ENCODE measurements around the gene ZNF215. TPM values are rescaled to one million over a fixed set of nuclear protein-coding genes. Genes with fewer than 3 reads are reported as not detected.

The ZNF215 gene
- total RNA-seq, 2 donors from 2014 or later, result 9.9 to 10.2 TPM

DNA sequence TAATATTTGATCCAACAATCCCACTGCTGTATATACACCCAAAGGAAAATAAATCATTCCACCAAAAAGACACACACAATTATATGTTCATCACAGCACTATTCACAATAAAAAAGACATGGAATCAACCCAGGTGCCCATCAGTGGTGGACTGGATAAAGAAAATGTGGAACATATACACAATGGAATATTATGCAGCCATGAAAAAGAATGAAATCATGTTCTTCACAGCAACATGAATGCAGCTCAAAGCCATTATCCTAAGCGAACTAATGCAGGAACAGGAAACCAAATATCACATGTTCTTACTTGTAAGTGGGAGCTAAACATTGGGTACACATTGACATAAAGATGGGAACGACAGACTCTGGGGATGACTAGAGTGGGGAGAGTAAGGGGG is 6.5 kb upstream of the ZNF215 start:
- Mint-ChIP-seq H3K4me1 (no peaks in the 10 kb centered on the region), H3K27ac (no peak overlapping the region), H3K4me3 (no peak overlapping the region), H3K9me3 (no peaks in the 10 kb centered on the region), H3K27me3 (ENCODE audit: insufficient read depth) (no peaks in the 10 kb centered on the region), H3K36me3 (ENCODE audit: low read depth) (no peaks in the 10 kb centered on the region)
- H3K9me3 ChIP-seq (ENCODE audit: control insufficient read depth, low read length), result no peaks in the 10 kb centered on the region
- H3K27ac ChIP-seq (ENCODE audit: low read depth, low read length), result no peak overlapping the region
- H3K36me3 ChIP-seq (ENCODE audit: control insufficient read depth, insufficient read depth, low read length), result no peaks in the 10 kb centered on the region
- 35 to 40% methylated on average over 1 to 2 of the region's 2 CpGs for WGBS, 2 experiments (ENCODE audit: insufficient coverage in 1 of 2, insufficient read length in 1 of 2)
- no peak overlapping the region for H3K4me3 ChIP-seq (ENCODE audit: low read length)
- no peak overlapping the region for H3K9ac ChIP-seq (ENCODE audit: extremely low read depth, low read length, poor library complexity, severe bottlenecking)
- no peak for DNase-seq
- TF ChIP-seq, protein P1, sequence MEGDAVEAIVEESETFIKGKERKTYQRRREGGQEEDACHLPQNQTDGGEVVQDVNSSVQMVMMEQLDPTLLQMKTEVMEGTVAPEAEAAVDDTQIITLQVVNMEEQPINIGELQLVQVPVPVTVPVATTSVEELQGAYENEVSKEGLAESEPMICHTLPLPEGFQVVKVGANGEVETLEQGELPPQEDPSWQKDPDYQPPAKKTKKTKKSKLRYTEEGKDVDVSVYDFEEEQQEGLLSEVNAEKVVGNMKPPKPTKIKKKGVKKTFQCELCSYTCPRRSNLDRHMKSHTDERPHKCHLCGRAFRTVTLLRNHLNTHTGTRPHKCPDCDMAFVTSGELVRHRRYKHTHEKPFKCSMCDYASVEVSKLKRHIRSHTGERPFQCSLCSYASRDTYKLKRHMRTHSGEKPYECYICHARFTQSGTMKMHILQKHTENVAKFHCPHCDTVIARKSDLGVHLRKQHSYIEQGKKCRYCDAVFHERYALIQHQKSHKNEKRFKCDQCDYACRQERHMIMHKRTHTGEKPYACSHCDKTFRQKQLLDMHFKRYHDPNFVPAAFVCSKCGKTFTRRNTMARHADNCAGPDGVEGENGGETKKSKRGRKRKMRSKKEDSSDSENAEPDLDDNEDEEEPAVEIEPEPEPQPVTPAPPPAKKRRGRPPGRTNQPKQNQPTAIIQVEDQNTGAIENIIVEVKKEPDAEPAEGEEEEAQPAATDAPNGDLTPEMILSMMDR (conservative IDR thresholded peaks at IDR 0.05), result no peak
- H3K4me1 ChIP-seq (ENCODE audit: control insufficient read depth, insufficient read depth, low read length), result no peaks in the 10 kb centered on the region
- H3K27me3 ChIP-seq (ENCODE audit: control insufficient read depth, insufficient read depth, low read length, poor library complexity, severe bottlenecking), result no peaks in the 10 kb centered on the region

DNA sequence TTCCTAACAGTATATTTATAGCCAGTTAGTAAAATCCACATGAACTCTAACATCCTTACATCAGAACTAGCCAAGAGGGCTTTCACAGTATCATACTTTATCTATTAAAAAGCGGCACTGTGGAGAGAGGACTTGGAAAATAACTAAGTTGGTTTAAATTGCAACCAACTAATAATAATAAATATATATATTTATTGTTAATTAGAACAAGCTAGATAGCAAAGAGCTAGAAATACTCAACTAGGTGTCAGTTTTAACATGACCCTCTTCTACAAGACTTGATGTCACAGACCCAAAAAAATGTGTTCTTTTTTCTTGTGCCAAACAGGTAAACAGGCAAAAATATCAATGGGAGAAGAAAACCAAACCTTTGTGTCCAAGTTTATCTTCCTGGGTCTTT is 5.5 kb upstream of the ZNF215 start, which contains the start of gene OR2D3:
TSS of gene OR2D3 (plus strand) at position 301 of the 400 bp plus-strand sequence. CDS start at position 301, 0 bp downstream.
- no peak for DNase-seq
- H3K4me3 ChIP-seq (ENCODE audit: low read length), result no peak within 1 kb of the TSS
- H3K36me3 ChIP-seq (ENCODE audit: control insufficient read depth, insufficient read depth, low read length), result no peaks in the 10 kb centered on the region
- no peaks in the 10 kb centered on the region for H3K9me3 ChIP-seq (ENCODE audit: control insufficient read depth, low read length)
- no peaks in the 10 kb centered on the region for H3K9me3 Mint-ChIP-seq
- H3K9ac ChIP-seq (ENCODE audit: extremely low read depth, low read length, poor library complexity, severe bottlenecking), result no peak within 1 kb of the TSS
- H3K4me1 ChIP-seq (ENCODE audit: control insufficient read depth, insufficient read depth, low read length), result no peaks in the 10 kb centered on the region
- TF ChIP-seq, protein P1 (conservative IDR thresholded peaks at IDR 0.05), result no peak
- no peak within 1 kb of the TSS for H3K4me3 Mint-ChIP-seq
- no peaks in the 10 kb centered on the region for H3K36me3 Mint-ChIP-seq (ENCODE audit: low read depth)
- H3K27me3 ChIP-seq (ENCODE audit: control insufficient read depth, insufficient read depth, low read length, poor library complexity, severe bottlenecking), result no peaks in the 10 kb centered on the region
- peaks cover 3% of the 10 kb centered on the region for H3K4me1 Mint-ChIP-seq
- no peak within 1 kb of the TSS for H3K27ac ChIP-seq (ENCODE audit: low read depth, low read length)
- no peak within 1 kb of the TSS for H3K27ac Mint-ChIP-seq
- no peaks in the 10 kb centered on the region for H3K27me3 Mint-ChIP-seq (ENCODE audit: insufficient read depth)
- no CpG with 5 or more reads among the region's 1 CpG for WGBS, 2 experiments (ENCODE audit: insufficient coverage in 1 of 2, insufficient read length in 1 of 2)

DNA sequence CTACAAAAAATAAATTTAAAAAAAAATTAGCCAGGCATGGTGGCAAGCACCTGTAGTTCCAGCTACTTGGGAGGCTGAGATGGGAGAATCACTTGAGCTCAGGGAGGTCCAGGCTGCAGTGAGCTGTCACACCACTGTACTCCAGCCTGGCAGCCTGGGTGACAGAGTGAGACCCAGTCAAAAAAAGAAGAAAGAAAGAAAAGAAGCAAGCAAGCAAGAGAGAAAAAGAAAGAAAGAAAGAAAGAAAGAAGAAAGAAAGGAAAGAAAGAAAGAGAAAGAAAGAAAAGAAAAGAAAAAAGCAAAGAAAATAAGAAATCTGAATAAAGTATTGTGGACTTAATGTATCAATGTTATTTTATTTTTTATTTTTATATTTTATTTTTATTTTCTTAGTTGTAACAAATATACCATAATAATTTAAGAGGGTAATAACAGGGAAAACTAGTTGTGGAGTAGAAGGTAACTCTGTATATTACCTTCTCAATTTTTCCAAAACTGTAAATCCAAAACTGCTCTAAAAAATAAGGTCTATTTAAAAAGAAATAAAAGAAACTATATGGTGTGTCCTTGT is 1.1 kb upstream of the ZNF215 start:
- Histone ChIP-seq H3K4me3 (ENCODE audit: low read length) (no peak overlapping the region), H3K27me3 (ENCODE audit: control insufficient read depth, insufficient read depth, low read length, poor library complexity, severe bottlenecking) (no peaks in the 10 kb centered on the region), H3K36me3 (ENCODE audit: control insufficient read depth, insufficient read depth, low read length) (no peaks in the 10 kb centered on the region), H3K9me3 (ENCODE audit: control insufficient read depth, low read length) (no peaks in the 10 kb centered on the region), H3K27ac (ENCODE audit: low read depth, low read length) (no peak overlapping the region), H3K4me1 (ENCODE audit: control insufficient read depth, insufficient read depth, low read length) (no peaks in the 10 kb centered on the region), H3K9ac (ENCODE audit: extremely low read depth, low read length, poor library complexity, severe bottlenecking) (no peak overlapping the region)
- Mint-ChIP-seq H3K36me3 (ENCODE audit: low read depth) (peaks cover 8% of the 10 kb centered on the region), H3K27ac (no peak overlapping the region), H3K27me3 (ENCODE audit: insufficient read depth) (no peaks in the 10 kb centered on the region), H3K4me3 (no peak overlapping the region), H3K9me3 (no peaks in the 10 kb centered on the region), H3K4me1 (peaks cover 12% of the 10 kb centered on the region)
- no peak for DNase-seq
- TF ChIP-seq, protein P1 (conservative IDR thresholded peaks at IDR 0.05), result no peak

All from endodermal cell (in vitro differentiated cells).